Tibial nerve (tissue), 4 donors: ENCODE measurements around the gene R3HDM4. TPM values are rescaled to one million over a fixed set of nuclear protein-coding genes. Genes with fewer than 3 reads are reported as not detected.

ENCODE experiments used
- DNase-seq, 2 donors: peaks; one replicate each; pipeline ENCODE4 v3.0.0-alpha.2; 2019; ENCODE audit warnings: low spot score in 2 of 2
- H3K27ac ChIP-seq, 4 donors: fragments of 200-600 bp; sonication (generic) in 3 of 4; one replicate each; pipeline ENCODE4 v1.5.1; 2017 to 2019; ENCODE audit warnings: mild to moderate bottlenecking in 1 of 4
- H3K27me3 ChIP-seq, 2 donors: fragments of 200-600 bp; sonication (generic) in 1 of 2; one replicate each; pipeline versions ENCODE4 v1.5.1 to v1.6.0; 2017 to 2019
- H3K36me3 ChIP-seq, 3 donors: fragments of 200-600 bp; sonication (generic); one replicate each; pipeline ENCODE4 v1.5.1; 2018 to 2019
- H3K4me1 ChIP-seq, 4 donors: fragments of 200-600 bp; sonication (generic) in 3 of 4; one replicate each; pipeline ENCODE4 v1.5.1; 2017 to 2019
- H3K4me3 ChIP-seq, 4 donors: fragments of 200-600 bp; sonication (generic) in 3 of 4; one replicate each; pipeline ENCODE4 v1.5.1; 2017 to 2019; ENCODE audit warnings: mild to moderate bottlenecking in 1 of 4, moderate library complexity in 1 of 4
- H3K9me3 ChIP-seq, 4 donors: fragments of 200-600 bp; sonication (generic) in 3 of 4; one replicate each; pipeline ENCODE4 v1.5.1; 2017 to 2019
- EP300 ChIP-seq, 2 donors: sonication (generic); formaldehyde crosslinking; IDR thresholded peaks; one replicate each; pipeline ENCODE4 v1.6.1; 2017; ENCODE audit warnings: antibody characterized with exemption in 2 of 2, mild to moderate bottlenecking in 1 of 2
- POLR2A ChIP-seq, 2 donors: fragments of 450-650 bp; IDR thresholded peaks; one replicate each; pipeline ENCODE4 v1.6.1; 2017; ENCODE audit warnings: antibody characterized with exemption in 2 of 2, mild to moderate bottlenecking in 2 of 2, moderate library complexity in 2 of 2
- WGBS, 2 donors: methylation state at CpG; one replicate each; pipeline ENCODE4 v1.1.5; 2018; 5-methylcytosine and 5-hydroxymethylcytosine counted together
- total RNA-seq, 4 donors: library from RNA; depleted of rRNA; stranded (reverse); fragments of >200 nt; gene quantifications; one replicate each; pipeline ENCODE4 v1.1.0, GENCODE V29; 2016
- TF ChIP-seq, protein P1 (sequence below), 5 experiments: fragments of 200-600 bp in 3 of 5; fragments of 450-650 bp in 2 of 5; sonication (generic) in 3 of 5; IDR thresholded peaks; one replicate each; pipeline ENCODE4 v1.5.1; 2016 to 2019; ENCODE audit warnings: antibody characterized with exemption in 5 of 5, mild to moderate bottlenecking in 3 of 5, moderate library complexity in 2 of 5

R3HDM4 gene
- total RNA-seq, 4 donors from 2014 or later = 30.2 to 47.7 (median 37.6) TPM

- DNase-seq = no peak
- H3K4me3 ChIP-seq = no peak overlapping the region
- H3K27ac ChIP-seq = peak overlapping the region; percentile 80 to 90 (median 86)
- peaks cover 0 to 47% (median 13%) of the 10 kb centered on the region in 4 donors for H3K4me1 ChIP-seq
- no peaks in the 10 kb centered on the region for H3K9me3 ChIP-seq
- WGBS, 2 donors = 88 to 92% methylated on average over 29 to 34 of the region's 34 CpGs
- H3K27me3 ChIP-seq = no peaks in the 10 kb centered on the region
- TF ChIP-seq, protein P1, sequence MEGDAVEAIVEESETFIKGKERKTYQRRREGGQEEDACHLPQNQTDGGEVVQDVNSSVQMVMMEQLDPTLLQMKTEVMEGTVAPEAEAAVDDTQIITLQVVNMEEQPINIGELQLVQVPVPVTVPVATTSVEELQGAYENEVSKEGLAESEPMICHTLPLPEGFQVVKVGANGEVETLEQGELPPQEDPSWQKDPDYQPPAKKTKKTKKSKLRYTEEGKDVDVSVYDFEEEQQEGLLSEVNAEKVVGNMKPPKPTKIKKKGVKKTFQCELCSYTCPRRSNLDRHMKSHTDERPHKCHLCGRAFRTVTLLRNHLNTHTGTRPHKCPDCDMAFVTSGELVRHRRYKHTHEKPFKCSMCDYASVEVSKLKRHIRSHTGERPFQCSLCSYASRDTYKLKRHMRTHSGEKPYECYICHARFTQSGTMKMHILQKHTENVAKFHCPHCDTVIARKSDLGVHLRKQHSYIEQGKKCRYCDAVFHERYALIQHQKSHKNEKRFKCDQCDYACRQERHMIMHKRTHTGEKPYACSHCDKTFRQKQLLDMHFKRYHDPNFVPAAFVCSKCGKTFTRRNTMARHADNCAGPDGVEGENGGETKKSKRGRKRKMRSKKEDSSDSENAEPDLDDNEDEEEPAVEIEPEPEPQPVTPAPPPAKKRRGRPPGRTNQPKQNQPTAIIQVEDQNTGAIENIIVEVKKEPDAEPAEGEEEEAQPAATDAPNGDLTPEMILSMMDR (IDR thresholded peaks at IDR 0.05) = no peak
- TF ChIP-seq POLR2A (IDR thresholded peaks at IDR 0.05) = no peak
- TF ChIP-seq EP300 (IDR thresholded peaks at IDR 0.05) = no peak
- H3K36me3 ChIP-seq = peaks cover 0 to 67% (median 0%) of the 10 kb centered on the region in 3 donors
These were observed 44.4 kb downstream of the R3HDM4 start for GRCh38 chr19:868458-869244.

- no peaks in the 10 kb centered on the region for H3K27me3 ChIP-seq
- H3K9me3 ChIP-seq = no peaks in the 10 kb centered on the region
- TF ChIP-seq POLR2A (IDR thresholded peaks at IDR 0.05) = no peak
- no peak for TF ChIP-seq EP300 (IDR thresholded peaks at IDR 0.05)
- TF ChIP-seq, protein P1 (IDR thresholded peaks at IDR 0.05) = no peak
- whole genome bisulfite sequencing, 2 donors = 91% methylated on average over 29 to 35 of the region's 39 CpGs
- DNase-seq = no peak
- H3K36me3 ChIP-seq = peaks cover 0 to 63% (median 0%) of the 10 kb centered on the region in 3 donors
- no peak overlapping the region for H3K4me3 ChIP-seq
- H3K27ac ChIP-seq = peak overlapping the region in 2 of 4 donors; percentile 90
- peaks cover 0 to 46% (median 16%) of the 10 kb centered on the region in 4 donors for H3K4me1 ChIP-seq
These were observed 45.1 kb downstream of the R3HDM4 start for GRCh38 chr19:867855-868457.

GRCh38 chr19:867301-867793 lies 45.7 kb downstream of the R3HDM4 start:
- 62 to 64% methylated on average over 10 to 15 of the region's 16 CpGs for WGBS, 2 donors
- Histone ChIP-seq H3K36me3 (peaks cover 0 to 59% (median 0%) of the 10 kb centered on the region in 3 donors), H3K4me3 (no peak overlapping the region), H3K27me3 (peaks cover 0 to 5% of the 10 kb centered on the region in 2 donors), H3K27ac (peak overlapping the region in 1 of 4 donors; percentile 90), H3K9me3 (no peaks in the 10 kb centered on the region), H3K4me1 (peaks cover 0 to 48% (median 21%) of the 10 kb centered on the region in 4 donors)
- DNase-seq = no peak
- TF ChIP-seq EP300 (IDR thresholded peaks at IDR 0.05) (no peak), POLR2A (IDR thresholded peaks at IDR 0.05) (no peak)
- TF ChIP-seq, protein P1 (IDR thresholded peaks at IDR 0.05) = no peak

DNA sequence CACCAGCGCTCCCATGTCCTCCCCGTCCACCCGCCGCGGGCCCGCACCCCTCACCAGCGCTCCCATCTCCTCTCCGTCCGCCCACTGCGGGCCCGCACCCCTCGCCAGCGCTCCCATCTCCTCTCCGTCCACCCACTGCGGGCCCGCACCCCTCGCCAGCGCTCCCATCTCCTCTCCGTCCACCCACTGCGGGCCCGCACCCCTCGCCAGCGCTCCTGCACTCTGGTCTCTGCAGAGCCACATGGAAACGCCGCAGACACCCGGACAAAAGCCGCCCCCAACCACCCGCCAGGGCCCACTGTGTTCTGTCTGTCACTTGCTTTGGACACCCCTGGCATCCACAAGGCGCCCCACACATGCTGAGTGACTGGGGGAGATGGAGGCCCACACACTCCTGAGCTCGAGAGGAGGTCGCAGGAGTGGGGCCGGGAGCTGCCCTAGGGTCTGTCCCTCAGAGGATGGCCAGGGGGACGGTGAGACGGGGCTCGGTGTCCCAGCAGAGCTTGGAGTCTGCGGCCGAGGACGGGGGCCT lies 46.2 kb downstream of the R3HDM4 start:
- no peak for TF ChIP-seq POLR2A (IDR thresholded peaks at IDR 0.05)
- TF ChIP-seq EP300 (IDR thresholded peaks at IDR 0.05) = no peak
- 79 to 82% methylated on average over 35 to 37 of the region's 38 CpGs for WGBS, 2 donors

GRCh38 chr19:863315-863620 lies 49.8 kb downstream of the R3HDM4 start:
- Histone ChIP-seq H3K27ac (peak overlapping the region in 1 of 4 donors; percentile 43), H3K27me3 (peaks cover 0 to 41% of the 10 kb centered on the region in 2 donors)

More for the DNA sequence above, 46.2 kb downstream of the R3HDM4 start:
- Histone ChIP-seq H3K27me3 (peaks cover 0 to 11% of the 10 kb centered on the region in 2 donors), H3K4me1 (peaks cover 0 to 48% (median 18%) of the 10 kb centered on the region in 4 donors), H3K9me3 (no peaks in the 10 kb centered on the region), H3K27ac (peak overlapping the region in 1 of 4 donors; percentile 90), H3K4me3 (no peak overlapping the region), H3K36me3 (peaks cover 0 to 54% (median 0%) of the 10 kb centered on the region in 3 donors)
- no peak for DNase-seq

More at GRCh38 chr19:863315-863620, 49.8 kb downstream of the R3HDM4 start:
- H3K36me3 ChIP-seq = peaks cover 0 to 21% (median 0%) of the 10 kb centered on the region in 3 donors
- H3K4me3 ChIP-seq = peak overlapping the region in 1 of 4 donors; percentile 17
- TF ChIP-seq, protein P1 (IDR thresholded peaks at IDR 0.05) = no peak
- TF ChIP-seq POLR2A (IDR thresholded peaks at IDR 0.05) (no peak), EP300 (IDR thresholded peaks at IDR 0.05) (no peak)
- no peak for DNase-seq
- H3K4me1 ChIP-seq = peaks cover 0 to 51% (median 10%) of the 10 kb centered on the region in 4 donors
- 71 to 86% methylated on average over 7 of the region's 7 CpGs for WGBS, 2 donors
- no peaks in the 10 kb centered on the region for H3K9me3 ChIP-seq
